ENCODE measurements around the gene CAMK2B.

GRCh38 chr7:44257213-44257612 lies 68.2 kb downstream of the CAMK2B start:
- TF ChIP-seq CTCF (IDR thresholded peaks at IDR 0.05) (no peak), POLR2A (IDR thresholded peaks at IDR 0.05) (no peak)

All from esophagus squamous epithelium (tissue), 4 donors.